GM20000 (cell line): ENCODE measurements around the gene TRIM8.
A peak's percentile ranks its signal among the peaks of the same experiment; 100 is the strongest.

Experiments
- DNase-seq: peaks from one replicate; pipeline ENCODE4 v3.0.0; 2012; ENCODE audit warnings: low spot score
- TF ChIP-seq, protein P1 (sequence below): IDR thresholded peaks from 2 replicates; pipeline ENCODE4 v1.5.1; 2012; ENCODE audit warnings: mild to moderate bottlenecking, control low read depth; ENCODE audit errors: extremely low read depth, missing control alignments

The TRIM8 gene

DNA sequence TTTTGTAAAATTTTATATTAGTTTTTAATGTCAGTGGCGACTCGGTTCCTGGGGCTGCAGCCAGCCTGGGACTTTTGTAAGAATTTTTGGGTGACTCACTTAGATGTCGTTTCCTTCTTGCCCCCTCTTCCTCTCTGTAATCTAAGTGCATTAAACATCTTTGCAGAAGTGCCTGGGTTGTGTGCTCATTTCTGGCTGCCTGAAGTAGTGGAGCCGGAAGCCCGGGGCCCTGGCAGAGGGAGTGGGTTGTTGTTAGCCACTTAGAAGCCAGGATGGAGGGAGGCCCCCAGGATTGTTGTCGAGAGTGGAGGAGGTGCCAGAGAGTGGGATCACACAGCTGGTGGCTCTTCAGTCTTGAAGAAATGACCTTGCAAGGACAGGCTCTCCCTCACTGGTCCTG, 11.0 kb upstream of the TRIM8 start:
- TF ChIP-seq, protein P1, sequence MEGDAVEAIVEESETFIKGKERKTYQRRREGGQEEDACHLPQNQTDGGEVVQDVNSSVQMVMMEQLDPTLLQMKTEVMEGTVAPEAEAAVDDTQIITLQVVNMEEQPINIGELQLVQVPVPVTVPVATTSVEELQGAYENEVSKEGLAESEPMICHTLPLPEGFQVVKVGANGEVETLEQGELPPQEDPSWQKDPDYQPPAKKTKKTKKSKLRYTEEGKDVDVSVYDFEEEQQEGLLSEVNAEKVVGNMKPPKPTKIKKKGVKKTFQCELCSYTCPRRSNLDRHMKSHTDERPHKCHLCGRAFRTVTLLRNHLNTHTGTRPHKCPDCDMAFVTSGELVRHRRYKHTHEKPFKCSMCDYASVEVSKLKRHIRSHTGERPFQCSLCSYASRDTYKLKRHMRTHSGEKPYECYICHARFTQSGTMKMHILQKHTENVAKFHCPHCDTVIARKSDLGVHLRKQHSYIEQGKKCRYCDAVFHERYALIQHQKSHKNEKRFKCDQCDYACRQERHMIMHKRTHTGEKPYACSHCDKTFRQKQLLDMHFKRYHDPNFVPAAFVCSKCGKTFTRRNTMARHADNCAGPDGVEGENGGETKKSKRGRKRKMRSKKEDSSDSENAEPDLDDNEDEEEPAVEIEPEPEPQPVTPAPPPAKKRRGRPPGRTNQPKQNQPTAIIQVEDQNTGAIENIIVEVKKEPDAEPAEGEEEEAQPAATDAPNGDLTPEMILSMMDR, result no peak
- no peak for DNase-seq

DNA sequence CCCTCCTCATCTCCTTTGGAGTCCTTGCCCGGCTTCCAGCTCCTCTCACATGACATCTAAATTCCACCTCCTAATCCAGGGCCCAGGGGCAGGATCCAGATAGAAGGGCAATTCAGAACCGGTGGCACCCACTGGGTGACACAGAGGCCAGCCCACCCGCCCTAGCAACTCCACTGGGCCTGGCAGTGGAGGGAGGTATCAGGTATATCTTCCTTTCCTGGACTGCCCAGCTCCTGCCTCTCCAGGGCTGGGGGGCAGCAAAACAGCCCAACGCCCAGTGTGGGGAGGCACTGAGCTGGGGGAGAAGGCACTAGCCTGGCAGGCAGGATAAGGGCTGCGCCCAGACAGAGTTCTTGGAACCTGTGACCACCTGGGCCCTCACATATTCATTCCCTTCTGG, 10.4 kb upstream of the TRIM8 start:
- DNase-seq, result no peak
- TF ChIP-seq, protein P1, result no peak

DNA sequence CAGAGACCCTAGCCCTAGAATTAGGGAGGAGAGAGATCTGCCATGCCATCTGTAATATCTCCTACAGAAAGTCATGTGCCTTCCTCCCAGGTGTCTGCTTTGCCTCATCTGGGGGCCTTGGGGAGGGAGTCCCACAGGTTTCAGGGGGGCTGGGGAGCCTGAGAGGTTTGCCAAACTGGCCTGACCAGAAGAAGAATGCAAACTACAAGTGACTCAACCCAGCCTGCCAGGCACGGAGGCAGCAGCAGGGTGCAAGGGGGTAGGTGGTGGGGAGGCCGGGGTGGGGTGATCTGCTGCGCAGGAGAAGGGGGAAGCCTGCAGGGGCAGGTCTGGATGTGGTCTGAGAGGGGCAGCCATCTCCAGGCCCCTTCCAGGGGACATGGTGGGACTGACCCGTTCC, 9.6 kb upstream of the TRIM8 start:
- no peak for DNase-seq
- TF ChIP-seq, protein P1, result no peak

DNA sequence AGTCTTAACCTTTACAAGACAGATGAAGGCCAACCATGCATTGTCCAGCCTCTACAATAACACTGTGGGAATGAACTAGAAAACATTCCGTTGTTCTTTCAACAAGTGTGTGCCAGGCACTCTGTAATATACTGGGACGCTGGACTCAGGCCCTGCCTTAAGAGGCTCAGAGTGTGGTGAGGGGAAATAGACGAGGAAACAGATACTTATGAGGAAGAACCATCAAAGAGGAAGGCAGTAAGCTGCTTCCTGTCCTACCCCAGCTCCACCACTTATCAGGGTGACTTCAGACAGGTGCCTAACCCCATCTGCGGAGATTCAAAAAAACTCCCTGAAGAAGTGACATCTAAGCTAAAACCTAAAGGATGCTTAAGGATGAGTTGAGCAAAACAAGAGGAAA, 8.9 kb upstream of the TRIM8 start:
- TF ChIP-seq, protein P1, result no peak
- DNase-seq, result no peak

DNA sequence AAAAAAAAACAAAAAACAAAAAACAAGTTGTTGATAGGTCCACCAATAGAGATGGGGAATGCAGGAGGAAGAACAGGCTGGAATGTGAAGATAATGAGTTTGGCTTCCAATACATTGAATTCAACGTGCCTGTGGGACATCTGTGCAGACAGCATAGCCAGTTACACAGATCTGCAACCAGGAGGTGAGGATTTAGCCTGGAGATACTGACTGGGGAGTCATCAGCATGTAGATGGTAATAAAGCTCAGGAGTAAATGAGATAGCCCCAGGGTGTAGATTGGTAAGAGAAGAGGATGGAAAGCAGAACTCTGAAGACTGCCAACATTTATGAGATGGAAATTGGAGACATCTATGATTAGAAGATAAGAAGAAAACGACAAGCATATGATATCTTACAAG, 4.7 kb upstream of the TRIM8 start:
- TF ChIP-seq, protein P1, result no peak
- no peak for DNase-seq

DNA sequence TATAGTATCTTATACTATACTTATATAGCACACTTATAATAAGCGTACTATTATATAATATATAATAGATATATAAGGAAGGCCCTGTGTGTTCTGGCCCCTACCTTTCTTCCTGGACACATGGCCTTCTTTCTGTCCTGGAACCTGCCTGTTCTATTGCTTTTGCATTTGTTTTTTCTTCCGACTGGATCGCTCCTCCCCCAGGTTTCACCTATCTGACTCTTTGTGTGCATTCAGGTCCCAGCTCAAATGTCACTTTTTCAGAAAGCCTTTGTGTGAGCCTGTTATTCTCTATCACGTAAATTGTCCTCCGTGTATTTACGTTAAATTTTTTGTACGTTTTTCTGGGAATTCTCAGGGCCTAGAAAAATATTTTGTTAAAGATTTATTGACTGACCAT, 2.9 kb upstream of the TRIM8 start:
- TF ChIP-seq, protein P1, result no peak
- DNase-seq, result no peak

DNA sequence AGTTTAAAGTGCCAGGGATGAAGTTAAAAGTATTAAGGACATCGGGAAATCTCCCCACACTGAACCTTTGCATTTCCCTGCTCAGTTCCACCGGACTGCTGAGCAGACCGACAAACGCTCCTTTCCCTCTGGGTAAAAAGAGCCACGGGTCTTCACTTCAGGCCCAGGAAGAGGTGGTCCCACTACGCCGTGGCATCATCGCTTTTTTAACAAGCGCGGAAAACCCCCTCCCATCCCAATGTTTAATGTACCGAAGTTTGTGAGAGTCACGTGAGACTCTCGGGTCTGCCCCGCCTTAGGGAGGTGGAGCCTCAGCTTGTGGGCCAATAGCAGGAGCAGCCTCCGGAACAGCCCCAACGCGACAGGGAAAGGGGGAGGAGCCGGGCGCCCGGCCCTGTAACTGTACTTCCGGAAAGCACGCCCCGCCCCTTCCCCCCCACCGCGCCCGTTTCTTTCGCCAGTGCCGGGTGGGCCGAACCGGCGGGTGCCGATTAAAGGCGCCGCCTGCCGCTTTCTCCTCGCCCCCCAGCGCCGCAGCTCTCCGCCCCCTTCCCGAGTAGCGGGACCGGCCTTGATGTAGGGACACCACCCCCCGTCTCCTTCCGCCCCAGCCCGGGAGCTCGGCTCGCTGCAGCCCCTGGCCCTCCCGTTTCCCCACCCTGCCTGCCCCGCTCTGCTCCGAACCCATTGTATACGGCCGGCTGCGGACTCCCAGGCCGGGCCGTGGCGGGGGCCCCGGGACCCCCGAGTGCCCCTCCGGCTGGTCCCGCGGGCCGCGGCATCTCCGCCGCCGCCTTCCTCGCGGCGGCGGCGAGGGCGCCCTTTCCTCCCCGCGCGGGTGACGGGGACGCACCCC, 2.2 kb upstream of the TRIM8 start:
- DNase-seq, result peak; percentile 97
- TF ChIP-seq, protein P1, result no peak
